ENCODE results near the gene SCUBE1.

SCUBE1 gene

DNA sequence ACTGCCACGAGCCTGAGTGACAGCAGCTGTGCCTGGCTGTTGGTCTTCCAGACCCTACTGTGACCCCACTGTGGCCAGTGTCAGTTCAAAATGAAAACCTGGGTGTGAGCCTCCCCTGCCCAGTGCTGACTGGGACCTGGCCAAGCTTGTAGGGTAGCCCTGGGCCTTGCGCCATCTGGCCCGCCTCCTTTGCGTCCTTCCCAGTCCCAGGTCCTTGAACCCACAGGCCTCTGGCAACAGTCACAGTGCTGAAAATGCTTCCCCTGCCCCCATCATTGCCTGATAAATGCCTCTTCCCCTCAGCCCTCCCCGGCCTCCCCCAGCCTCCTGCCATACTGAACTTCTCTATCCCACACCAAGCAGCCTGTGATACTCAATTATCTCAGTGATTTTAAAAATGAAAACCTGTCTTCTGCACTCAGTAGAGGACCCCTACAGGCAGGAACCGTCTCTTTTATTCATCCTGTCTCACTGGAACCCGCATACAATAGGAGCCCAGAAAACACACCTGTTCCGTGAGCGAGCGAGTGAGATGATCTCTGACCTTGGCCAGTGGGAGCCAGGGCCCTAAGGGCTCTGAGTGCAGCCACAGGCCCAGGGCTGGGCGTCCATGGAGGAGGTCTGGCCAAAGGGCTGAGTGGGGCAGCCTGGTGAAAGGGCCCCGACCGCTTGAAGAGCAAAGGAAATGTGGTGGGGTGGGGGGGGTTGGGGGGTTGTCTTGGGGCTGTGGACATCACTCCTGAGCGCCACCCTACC, 106.6 kb downstream of the SCUBE1 start:
- DNase-seq (ENCODE audit: low read depth) = no peak

- no peak for DNase-seq (ENCODE audit: low read depth)
Measured at GRCh38 chr22:43235445-43236409, 107.4 kb downstream of the SCUBE1 start.

GRCh38 chr22:43234264-43234988, 108.7 kb downstream of the SCUBE1 start:
- DNase-seq (ENCODE audit: low read depth) = no peak

DNA sequence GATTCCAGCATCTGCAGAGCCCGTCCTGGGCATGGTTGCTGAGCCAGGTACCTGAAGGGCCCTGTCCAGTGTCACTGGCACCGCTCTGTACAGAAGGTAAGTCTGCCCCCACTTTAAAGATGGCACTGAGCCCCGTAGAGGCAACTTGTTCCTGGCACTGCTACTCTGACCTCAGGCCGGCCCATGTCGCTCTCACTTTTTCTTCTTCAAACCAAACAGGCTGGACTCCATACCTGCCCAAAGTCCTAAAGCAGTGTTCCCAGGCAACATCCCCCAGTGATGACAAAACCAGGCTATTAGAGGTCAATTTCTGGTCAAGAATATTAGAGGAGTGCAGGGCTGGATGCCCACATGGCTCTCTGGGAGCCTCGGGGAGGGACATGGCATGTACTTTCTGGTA, 109.6 kb downstream of the SCUBE1 start:
- no peak for DNase-seq (ENCODE audit: low read depth)

GRCh38 chr22:43232445-43232844, 110.7 kb downstream of the SCUBE1 start:
- DNase-seq (ENCODE audit: low read depth) = no peak

DNA sequence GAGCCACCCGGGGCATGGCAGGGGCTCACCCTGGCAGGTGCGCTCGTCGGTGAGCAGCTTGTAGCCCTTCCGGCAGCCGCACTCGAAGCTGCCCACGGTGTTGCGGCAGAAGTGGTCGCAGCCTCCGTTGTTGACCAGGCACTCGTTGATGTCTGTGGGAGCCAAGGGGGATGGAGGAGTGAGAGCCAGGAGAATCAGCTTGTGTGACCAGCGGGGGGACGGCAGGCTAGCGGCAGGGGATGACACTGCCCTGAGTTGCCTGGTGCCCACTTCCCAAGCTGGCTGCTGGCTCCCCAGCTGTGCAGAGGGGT, 111.5 kb downstream of the SCUBE1 start:
- DNase-seq (ENCODE audit: low read depth) = no peak

DNA sequence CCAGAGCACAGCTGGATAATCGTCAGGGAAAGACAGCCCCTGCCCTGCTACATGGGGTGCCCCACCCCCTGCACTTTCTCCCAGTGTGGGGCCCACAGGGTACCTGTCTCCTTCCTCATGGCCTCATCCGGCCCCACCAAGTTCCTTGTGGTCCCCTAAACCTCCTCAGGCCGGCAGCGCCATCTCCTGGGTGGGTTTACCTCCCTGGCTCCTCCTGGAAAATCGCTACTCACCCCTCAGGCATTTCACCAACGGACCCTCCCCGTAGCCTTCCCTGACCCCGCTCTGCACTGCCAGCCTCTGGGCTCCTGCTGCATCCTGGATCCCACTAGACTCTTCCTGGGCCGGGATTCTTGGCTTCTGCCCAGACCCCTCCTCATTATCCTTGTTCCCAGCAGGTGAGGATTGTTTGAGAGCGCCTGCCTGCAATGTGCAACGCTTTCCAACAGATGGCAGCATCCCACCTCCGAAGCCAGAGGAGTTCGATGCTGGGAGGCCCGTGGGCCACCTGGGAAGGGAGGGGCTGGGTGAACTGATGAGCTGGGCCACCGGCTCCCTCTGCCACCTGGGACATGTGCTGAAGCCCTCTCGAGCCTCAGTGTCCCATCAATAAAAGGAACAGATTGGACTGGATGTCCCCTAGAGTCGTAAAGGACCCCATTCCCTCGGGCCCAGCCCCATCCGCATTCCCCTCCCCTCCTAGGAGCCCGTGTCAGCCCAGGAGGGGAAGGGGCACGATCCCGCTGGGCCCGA, 112.0 kb downstream of the SCUBE1 start:
- peak; percentile 25 for DNase-seq (ENCODE audit: low read depth)

- no peak for DNase-seq (ENCODE audit: low read depth)
Measured at GRCh38 chr22:43230571-43230970, 112.6 kb downstream of the SCUBE1 start.

DNA sequence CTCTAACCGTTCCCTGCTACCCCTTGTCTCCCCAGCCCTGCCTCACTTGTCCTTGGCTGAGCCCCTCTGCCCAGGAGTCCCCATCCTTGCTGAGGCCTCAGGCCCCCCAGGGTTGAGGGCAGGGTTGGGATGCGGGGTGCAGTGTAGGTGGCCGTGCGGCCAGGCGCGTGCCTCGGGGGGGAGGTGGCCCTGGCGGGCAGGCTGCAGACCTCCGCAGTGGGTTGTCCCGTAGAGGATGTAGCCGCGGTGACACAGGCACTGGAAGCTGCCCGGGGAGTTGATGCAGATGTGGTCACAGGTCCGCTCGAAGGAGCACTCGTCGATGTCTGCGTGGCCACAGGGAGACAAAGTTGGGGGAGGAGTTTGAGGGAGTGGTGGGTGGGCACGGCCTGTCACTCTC, 114.3 kb downstream of the SCUBE1 start:
- DNase-seq (ENCODE audit: low read depth) = no peak

DNA sequence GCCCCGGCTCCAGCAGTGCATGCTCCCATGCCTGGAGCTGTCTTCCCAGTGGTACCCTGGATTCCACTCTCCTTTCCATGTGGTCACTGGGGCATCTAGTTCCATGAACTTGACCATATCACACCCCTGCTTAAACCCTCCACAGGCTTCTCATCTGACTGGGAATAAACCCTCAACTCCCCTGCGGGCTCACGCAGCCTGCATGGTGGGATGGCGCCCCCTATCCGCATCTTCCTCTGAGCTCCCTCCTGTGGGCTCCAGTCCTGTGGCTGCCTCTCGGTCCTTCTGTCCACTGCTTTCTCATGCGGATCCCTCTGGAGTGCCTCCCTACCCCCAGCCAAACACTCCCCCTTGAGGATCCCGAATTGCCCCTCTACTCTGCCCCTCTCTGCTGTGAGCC, 114.8 kb downstream of the SCUBE1 start:
- DNase-seq (ENCODE audit: low read depth) = no peak

GRCh38 chr22:43227239-43227630, 115.9 kb downstream of the SCUBE1 start:
- no peak for DNase-seq (ENCODE audit: low read depth)

DNA sequence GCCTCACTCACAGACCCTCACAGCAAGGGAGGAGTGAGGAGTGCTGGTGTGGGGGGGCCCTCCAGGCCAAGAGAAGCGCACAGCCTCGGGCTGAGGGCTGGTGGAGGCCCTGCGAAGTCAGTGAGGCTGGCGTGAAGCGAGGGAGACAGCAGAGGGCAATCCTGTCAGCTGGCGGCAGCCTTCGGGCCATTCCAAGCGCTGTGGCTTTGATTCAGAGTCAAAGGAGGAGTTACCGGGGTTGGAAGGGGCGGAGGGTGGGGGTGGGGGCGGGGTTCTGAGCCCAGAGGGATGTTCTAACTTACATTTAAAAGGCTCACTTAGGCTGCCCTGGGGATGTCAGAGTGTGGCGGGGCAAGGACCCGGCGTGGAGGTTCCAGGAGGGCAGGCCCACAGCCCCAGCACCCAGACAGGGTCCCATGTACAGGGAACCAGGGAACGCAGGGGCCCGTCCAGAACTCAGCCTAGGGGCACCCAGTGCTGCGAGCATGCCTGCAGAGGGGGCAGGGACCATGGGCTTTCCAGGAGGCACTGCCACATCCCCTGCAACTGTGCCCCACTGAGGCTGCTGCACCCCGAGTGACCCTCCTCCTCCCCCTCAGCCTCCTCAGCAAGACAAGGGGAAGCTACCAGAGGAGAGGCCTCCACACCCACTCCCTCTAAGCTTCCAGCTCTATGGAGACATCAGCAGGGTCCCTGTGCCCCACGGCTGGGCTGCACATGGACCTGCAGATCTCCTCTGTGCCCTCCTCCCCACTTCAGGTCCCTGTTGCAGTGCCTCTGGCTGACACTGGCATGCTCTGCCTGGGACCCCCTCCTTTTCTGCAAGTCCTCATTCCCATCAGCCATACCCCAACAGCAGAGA, 116.6 kb downstream of the SCUBE1 start:
- DNase-seq (ENCODE audit: low read depth) = no peak

- no peak for DNase-seq (ENCODE audit: low read depth)
Measured at GRCh38 chr22:43225609-43226008, 117.6 kb downstream of the SCUBE1 start.

- no peak for DNase-seq (ENCODE audit: low read depth)
Measured at GRCh38 chr22:43222987-43223386, 120.2 kb downstream of the SCUBE1 start.

- no peak for DNase-seq (ENCODE audit: low read depth)
Measured at GRCh38 chr22:43222262-43222661, 120.9 kb downstream of the SCUBE1 start.

GRCh38 chr22:43220625-43221380, 122.4 kb downstream of the SCUBE1 start:
- DNase-seq (ENCODE audit: low read depth) = no peak

DNA sequence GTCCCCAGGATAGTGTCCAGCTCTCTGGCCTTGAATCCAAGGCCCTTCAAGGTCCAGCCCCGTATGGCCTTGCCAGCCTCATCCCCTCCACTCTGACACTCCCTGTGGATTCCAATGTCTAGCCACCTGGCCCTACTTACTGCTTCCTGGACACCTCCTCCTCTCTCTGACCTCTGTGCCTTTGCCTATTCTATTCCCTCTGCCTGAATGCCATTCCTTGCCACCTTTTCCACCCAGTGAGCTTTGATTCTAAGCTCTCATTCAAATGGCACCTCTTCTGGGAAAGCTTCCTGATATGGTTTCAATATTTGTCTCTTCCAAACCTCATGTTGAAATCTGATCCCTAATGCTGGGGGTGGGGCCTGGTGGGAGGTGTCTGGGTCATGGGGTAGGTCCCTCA, 124.4 kb downstream of the SCUBE1 start:
- DNase-seq (ENCODE audit: low read depth) = no peak

GRCh38 chr22:43217285-43218030, 125.7 kb downstream of the SCUBE1 start:
- DNase-seq (ENCODE audit: low read depth) = no peak

- no peak for DNase-seq (ENCODE audit: low read depth)
Measured at GRCh38 chr22:43216738-43217137, 126.4 kb downstream of the SCUBE1 start.

- no peak for DNase-seq (ENCODE audit: low read depth)
Measured at GRCh38 chr22:43213962-43214361, 129.2 kb downstream of the SCUBE1 start.

Data from stimulated activated CD8-positive, alpha-beta memory T cell treated with anti-CD3 and anti-CD28 coated beads, Interleukin-12 subunit alpha, Interleukin-12 subunit beta, amount 100 ng/mL, for 4 hours (primary cell).